T-helper 1 cell (primary cell): ENCODE results near the gene SEH1L.
A peak's percentile ranks its signal among the peaks of the same experiment; 100 is the strongest.
"Not testable (repeated sequence)": the region's sequence is repeated elsewhere in the genome, so short reads cannot be mapped to it uniquely, and the experiment has no call there.

Source experiments
- DNase-seq, 5 donors: peaks; one replicate each; pipeline ENCODE4 v3.0.0-alpha.2; 2012 to 2020

The SEH1L gene

GRCh38 chr18:12996661-12997292 is 49.0 kb downstream of the SEH1L start:
- DNase-seq = no peak

- not testable (repeated sequence) for DNase-seq
These were observed 49.5 kb downstream of the SEH1L start for GRCh38 chr18:12997330-12997729.

GRCh38 chr18:12998332-12999060 is 50.7 kb downstream of the SEH1L start:
- DNase-seq = peak in 1 of 5 donors; percentile 59

- DNase-seq = peak in 1 of 5 donors; percentile 16
These were observed 55.7 kb downstream of the SEH1L start for GRCh38 chr18:13003466-13003896.

- DNase-seq = no peak
These were observed 56.6 kb downstream of the SEH1L start for GRCh38 chr18:13004396-13004795.

- no peak for DNase-seq
These were observed 57.5 kb downstream of the SEH1L start for GRCh38 chr18:13005289-13005688.

GRCh38 chr18:13006531-13007247 is 58.9 kb downstream of the SEH1L start:
- DNase-seq = no peak

GRCh38 chr18:13007248-13007560 is 59.4 kb downstream of the SEH1L start:
- DNase-seq = no peak

- no peak for DNase-seq
These were observed 63.9 kb downstream of the SEH1L start for GRCh38 chr18:13011719-13012118.

- DNase-seq = no peak
These were observed 66.4 kb downstream of the SEH1L start for GRCh38 chr18:13014232-13014631.

- no peak for DNase-seq
These were observed 67.0 kb downstream of the SEH1L start for GRCh38 chr18:13014818-13015217.

- no peak for DNase-seq
These were observed 69.5 kb downstream of the SEH1L start for GRCh38 chr18:13017247-13017875.

GRCh38 chr18:13018374-13018773 is 70.6 kb downstream of the SEH1L start:
- no peak for DNase-seq

GRCh38 chr18:13019301-13019700 is 71.5 kb downstream of the SEH1L start:
- DNase-seq = peak in 1 of 5 donors; percentile 69

GRCh38 chr18:13022644-13023043 is 74.8 kb downstream of the SEH1L start:
- DNase-seq = no peak

GRCh38 chr18:13025233-13025632 is 77.4 kb downstream of the SEH1L start:
- no peak for DNase-seq

- no peak for DNase-seq
These were observed 78.9 kb downstream of the SEH1L start for GRCh38 chr18:13026583-13027270.

GRCh38 chr18:13028869-13029268 is 81.1 kb downstream of the SEH1L start:
- DNase-seq = no peak

- peak in 1 of 5 donors; percentile 23 for DNase-seq
These were observed 84.4 kb downstream of the SEH1L start for GRCh38 chr18:13032173-13032572.

- DNase-seq = no peak
These were observed 87.6 kb downstream of the SEH1L start for GRCh38 chr18:13035249-13035914.

- no peak for DNase-seq
These were observed 89.0 kb downstream of the SEH1L start for GRCh38 chr18:13036622-13037320.
